ENCODE measurements around the gene FKBP14. TPM values are rescaled to one million over a fixed set of nuclear protein-coding genes. Genes with fewer than 3 reads are reported as not detected.

FKBP14 gene
- total and polyA plus RNA-seq, 8 donors: 26.7 to 38.9 (median 32.4) TPM

- intact Hi-C loops (cut with DNase I): no loop called here
- Histone ChIP-seq H3K27me3 (no peaks in the 10 kb centered on the region), H3K36me3 (peaks cover 0 to 24% of the 10 kb centered on the region in 2 donors), H3K9me3 (no peaks in the 10 kb centered on the region), H3K4me1 (no peaks in the 10 kb centered on the region), H3K27ac (no peak overlapping the region), H3K4me3 (no peak overlapping the region)
- DNase-seq (no peak), ATAC-seq (no peak)
- no peak for TF ChIP-seq CTCF (IDR thresholded peaks at IDR 0.05)
Measured at GRCh38 chr7:30048582-30048981, 22.1 kb upstream of the FKBP14 start.

DNA sequence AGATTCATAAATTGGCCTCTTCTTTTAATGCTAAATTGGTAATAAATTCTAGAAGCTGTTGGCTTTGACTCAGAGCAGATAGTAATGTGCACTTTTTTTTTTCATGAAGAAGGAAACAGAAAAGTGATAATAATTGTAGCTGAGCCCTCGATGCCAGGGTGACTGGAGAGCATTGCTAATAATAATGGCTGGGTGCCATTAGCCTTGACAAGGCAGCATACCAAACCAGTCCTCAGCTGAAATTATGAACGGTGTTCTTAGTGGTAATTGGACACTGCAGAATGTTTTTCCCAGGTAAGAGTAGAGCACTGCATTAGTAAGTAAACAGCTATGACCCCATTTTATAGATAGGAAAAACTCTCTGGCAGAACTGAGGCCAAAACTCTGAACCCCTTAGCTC is 20.6 kb upstream of the FKBP14 start:
- no peak for TF ChIP-seq CTCF (IDR thresholded peaks at IDR 0.05)
- H3K27ac ChIP-seq: no peak overlapping the region
- no peak for ATAC-seq

GRCh38 chr7:30046127-30046770 is 19.7 kb upstream of the FKBP14 start:
- ATAC-seq (no peak), DNase-seq (no peak)
- Histone ChIP-seq H3K27me3 (no peaks in the 10 kb centered on the region), H3K36me3 (peaks cover 0 to 18% of the 10 kb centered on the region in 2 donors), H3K4me3 (no peak overlapping the region), H3K4me1 (no peaks in the 10 kb centered on the region), H3K9me3 (no peaks in the 10 kb centered on the region), H3K27ac (no peak overlapping the region)
- no peak for TF ChIP-seq CTCF (IDR thresholded peaks at IDR 0.05)
- intact Hi-C loops (cut with DNase I): no loop called here

More for the DNA sequence above, 20.6 kb upstream of the FKBP14 start:
- no peaks in the 10 kb centered on the region for H3K9me3 ChIP-seq
- peaks cover 0 to 21% of the 10 kb centered on the region in 2 donors for H3K36me3 ChIP-seq
- DNase-seq: no peak
- H3K4me3 ChIP-seq: no peak overlapping the region
- H3K4me1 ChIP-seq: no peaks in the 10 kb centered on the region
- intact Hi-C loops (cut with DNase I): no loop called here
- no peaks in the 10 kb centered on the region for H3K27me3 ChIP-seq

DNA sequence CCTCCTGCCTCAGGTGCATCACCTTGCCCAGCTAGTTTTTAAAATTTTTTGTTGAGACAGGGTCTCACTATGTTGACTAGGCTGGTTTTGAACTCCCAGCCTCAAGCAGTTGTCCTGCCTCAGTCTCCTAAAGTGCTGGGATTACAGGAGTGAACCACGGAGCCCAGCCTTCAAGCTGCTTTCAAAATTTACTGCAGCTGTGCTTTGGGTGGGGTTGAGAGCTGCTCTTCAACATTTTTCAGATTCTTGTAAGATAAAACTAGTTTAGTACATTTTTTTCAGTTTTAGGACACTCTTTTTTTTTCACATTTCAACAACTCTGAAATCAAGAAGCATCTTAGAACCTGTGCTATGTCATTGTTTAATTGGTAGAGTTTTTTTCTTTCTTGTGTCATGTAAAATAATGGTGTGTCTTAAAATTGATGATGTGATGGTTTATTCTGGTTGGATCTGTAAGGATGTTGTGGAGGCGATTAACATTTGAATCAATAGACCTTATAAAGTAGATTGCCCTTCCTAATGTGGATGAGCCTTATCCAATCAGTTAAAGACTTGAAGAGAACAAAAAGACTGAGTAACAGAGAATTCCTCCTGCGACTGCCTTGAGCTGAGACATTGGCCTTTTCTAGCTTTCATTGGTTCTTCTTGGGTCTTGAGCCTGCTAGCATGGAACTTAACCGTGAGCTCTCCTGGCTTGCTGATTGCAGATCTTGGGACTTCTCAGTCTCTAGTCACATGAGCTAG is 15.2 kb upstream of the FKBP14 start:
- Histone ChIP-seq H3K4me1 (no peaks in the 10 kb centered on the region), H3K36me3 (peaks cover 0 to 10% of the 10 kb centered on the region in 2 donors), H3K4me3 (no peak overlapping the region), H3K27me3 (no peaks in the 10 kb centered on the region), H3K9me3 (no peaks in the 10 kb centered on the region), H3K27ac (no peak overlapping the region)
- intact Hi-C loops (cut with DNase I): no loop called here
- ATAC-seq (no peak), DNase-seq (no peak)
- no peak for TF ChIP-seq CTCF (IDR thresholded peaks at IDR 0.05)

- no peak for TF ChIP-seq CTCF (IDR thresholded peaks at IDR 0.05)
- no peak for ATAC-seq
- intact Hi-C loops (cut with DNase I): no loop called here
Measured at GRCh38 chr7:30040938-30041337, 14.4 kb upstream of the FKBP14 start.

More at GRCh38 chr7:30040938-30041337, 14.4 kb upstream of the FKBP14 start:
- no peaks in the 10 kb centered on the region for H3K9me3 ChIP-seq
- H3K4me1 ChIP-seq: no peaks in the 10 kb centered on the region
- no peak for DNase-seq
- peaks cover 0 to 3% of the 10 kb centered on the region in 2 donors for H3K36me3 ChIP-seq
- no peak overlapping the region for H3K27ac ChIP-seq
- H3K27me3 ChIP-seq: no peaks in the 10 kb centered on the region
- no peak overlapping the region for H3K4me3 ChIP-seq
